DND-41 (cell line): ENCODE measurements around the gene MTA2.

Source experiments
- EZH2 ChIP-seq: IDR thresholded peaks from 3 replicates; pipeline ENCODE4 v1.6.1; 2012; ENCODE audit warnings: borderline replicate concordance, low read depth, mild to moderate bottlenecking, moderate library complexity, low read length, inconsistent platforms; ENCODE audit not compliant: severe bottlenecking
- TF ChIP-seq, protein P1 (sequence below): IDR thresholded peaks from 2 replicates; pipeline ENCODE4 v1.5.1; 2012; ENCODE audit warnings: borderline replicate concordance, low read length, moderate library complexity, mild to moderate bottlenecking; ENCODE audit not compliant: poor library complexity, severe bottlenecking; ENCODE audit errors: extremely low read depth

DNA sequence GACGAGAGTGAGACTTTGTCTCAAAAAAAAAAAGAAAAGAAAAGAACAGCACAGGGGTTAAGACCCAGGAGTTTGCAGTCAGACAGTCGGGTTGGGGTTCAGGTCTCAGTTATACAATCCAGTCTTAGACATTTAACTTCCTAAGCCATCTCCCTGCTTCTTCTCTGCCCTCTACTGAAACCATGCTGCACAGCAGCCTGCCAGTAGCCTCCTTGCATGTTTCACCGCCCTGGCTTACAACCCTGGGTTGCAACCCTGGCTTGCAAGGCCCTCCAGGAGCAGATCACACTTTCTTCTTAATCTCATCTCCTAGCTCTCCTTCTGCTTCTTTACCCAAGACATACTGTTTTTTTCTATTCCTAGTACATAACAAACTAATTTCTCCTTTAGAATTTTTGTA is 26.0 kb upstream of the MTA2 start:
- no peak for TF ChIP-seq EZH2
- TF ChIP-seq, protein P1, sequence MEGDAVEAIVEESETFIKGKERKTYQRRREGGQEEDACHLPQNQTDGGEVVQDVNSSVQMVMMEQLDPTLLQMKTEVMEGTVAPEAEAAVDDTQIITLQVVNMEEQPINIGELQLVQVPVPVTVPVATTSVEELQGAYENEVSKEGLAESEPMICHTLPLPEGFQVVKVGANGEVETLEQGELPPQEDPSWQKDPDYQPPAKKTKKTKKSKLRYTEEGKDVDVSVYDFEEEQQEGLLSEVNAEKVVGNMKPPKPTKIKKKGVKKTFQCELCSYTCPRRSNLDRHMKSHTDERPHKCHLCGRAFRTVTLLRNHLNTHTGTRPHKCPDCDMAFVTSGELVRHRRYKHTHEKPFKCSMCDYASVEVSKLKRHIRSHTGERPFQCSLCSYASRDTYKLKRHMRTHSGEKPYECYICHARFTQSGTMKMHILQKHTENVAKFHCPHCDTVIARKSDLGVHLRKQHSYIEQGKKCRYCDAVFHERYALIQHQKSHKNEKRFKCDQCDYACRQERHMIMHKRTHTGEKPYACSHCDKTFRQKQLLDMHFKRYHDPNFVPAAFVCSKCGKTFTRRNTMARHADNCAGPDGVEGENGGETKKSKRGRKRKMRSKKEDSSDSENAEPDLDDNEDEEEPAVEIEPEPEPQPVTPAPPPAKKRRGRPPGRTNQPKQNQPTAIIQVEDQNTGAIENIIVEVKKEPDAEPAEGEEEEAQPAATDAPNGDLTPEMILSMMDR, result peak; percentile 31
